HepG2 (cell line): ENCODE measurements around the gene RETN. TPM values are rescaled to one million over a fixed set of nuclear protein-coding genes. Genes with fewer than 3 reads are reported as not detected.

Source experiments
- ATAC-seq: fragments of 200-7000 bp; cut with Tn5 transposase; 3 replicates; pipeline ENCODE4 v1.9.1; 2020; ENCODE audit warnings: mild to moderate bottlenecking, moderate library complexity
- BruUV-seq: library from RNA; stranded (reverse); fragments of 400-500 nt; replicated peaks from 2 replicates; lab custom pipeline; 2021; lab: Mats Ljungman, UMichigan
- CTCF ChIA-PET: fragments of 300-600 bp; formaldehyde crosslinking; extraction: SDS; loops from one replicate; lab custom pipeline; 2021; ENCODE audit warnings: low total read pairs, inconsistent platforms, low intra/inter-chr PET ratio; lab: Yijun Ruan, JAX
- POLR2A ChIA-PET: fragments of 350-600 bp; sonication (Branson Sonifier 250); formaldehyde crosslinking; loops from one replicate; lab custom pipeline; 2020; ENCODE audit warnings: antibody characterized with exemption, inconsistent platforms; lab: Yijun Ruan, JAX
- DNase-seq: peaks from one replicate; pipeline ENCODE4 v3.0.0-alpha.2; 2015; ENCODE audit warnings: low spot score
- FAIRE-seq: peaks from 3 replicates; lab custom pipeline; 2011; peaks lifted over from hg19 to GRCh38; lab: Jason Lieb, UNC
- H2AFZ ChIP-seq: one replicate; pipeline ENCODE4 v1.6.1; 2011; ENCODE audit warnings: low read length, inconsistent platforms
- H3K27ac ChIP-seq: fragments of 300-600 bp; 3 replicates; pipeline ENCODE4 v1.8.0; 2011; ENCODE audit warnings: mixed run types, mild to moderate bottlenecking, mixed read lengths, low read length, inconsistent platforms; ENCODE audit not compliant: insufficient read depth; ENCODE audit errors: extremely low read length
- H3K27me3 ChIP-seq, 2 experiments: fragments of 200-600 bp in 1 of 2; 2 replicates in 1 of 2; 3 replicates in 1 of 2; pipeline versions ENCODE4 v1.6.0 to v1.8.0; 2011; ENCODE audit warnings: low read length in 2 of 2, mild to moderate bottlenecking in 2 of 2, moderate library complexity in 2 of 2, inconsistent platforms in 1 of 2; ENCODE audit not compliant: insufficient read depth in 2 of 2, control insufficient read depth in 1 of 2
- H3K36me3 ChIP-seq, 2 experiments: fragments of 200-600 bp in 1 of 2; replicated peaks in 1 of 2; 2 replicates in 1 of 2; 3 replicates in 1 of 2; pipeline versions ENCODE4 v1.5.1 to v1.8.0; 2011; ENCODE audit warnings: low read length in 2 of 2, inconsistent platforms in 1 of 2; ENCODE audit not compliant: insufficient read depth in 2 of 2, control insufficient read depth in 1 of 2
- H3K4me1 ChIP-seq: 2 replicates; pipeline ENCODE4 v1.5.1; 2012; ENCODE audit warnings: low read length, inconsistent platforms; ENCODE audit not compliant: insufficient read depth
- H3K4me2 ChIP-seq: 2 replicates; pipeline ENCODE4 v1.6.0; 2011; ENCODE audit warnings: low read depth, low read length, inconsistent platforms
- H3K4me3 ChIP-seq, 3 experiments: fragments of 200-600 bp in 1 of 3; sonication (generic), shearing (Covaris generic) in 1 of 3; replicated peaks in 1 of 3; 2 replicates each; pipeline ENCODE4 v1.5.1; 2011 to 2016; ENCODE audit warnings: low read length in 3 of 3, inconsistent platforms in 2 of 3, low read depth in 2 of 3, mild to moderate bottlenecking in 2 of 3, control low read depth in 1 of 3, mixed read lengths in 1 of 3; ENCODE audit not compliant: insufficient read depth in 1 of 3
- H3K79me2 ChIP-seq: one replicate; pipeline ENCODE4 v1.6.1; 2011; ENCODE audit warnings: low read length, inconsistent platforms; ENCODE audit not compliant: insufficient read depth
- H3K9ac ChIP-seq: 2 replicates; pipeline ENCODE4 v1.6.0; 2011; ENCODE audit warnings: mild to moderate bottlenecking, low read depth, low read length, inconsistent platforms; ENCODE audit not compliant: insufficient read depth
- H3K9me3 ChIP-seq: 2 replicates; pipeline ENCODE4 v1.5.1; 2012; ENCODE audit warnings: mild to moderate bottlenecking, low read length
- H4K20me1 ChIP-seq: 2 replicates; pipeline ENCODE4 v1.6.0; 2011; ENCODE audit warnings: inconsistent platforms, mild to moderate bottlenecking, low read length, moderate library complexity; ENCODE audit not compliant: insufficient read depth
- PAF1 ChIP-seq: IDR thresholded peaks from 2 replicates; pipeline ENCODE4 v1.6.1; 2016; ENCODE audit warnings: missing genetic modification reagents, missing compliant biosample characterization
- ZMYM3 ChIP-seq: sonication (generic); formaldehyde crosslinking; IDR thresholded peaks from 2 replicates; pipeline ENCODE4 v1.5.1; 2020; ENCODE audit warnings: mild to moderate bottlenecking, missing genetic modification reagents
- ZNF768 ChIP-seq: sonication (generic); formaldehyde crosslinking; IDR thresholded peaks from 2 replicates; pipeline ENCODE4 v1.4.0; 2020; ENCODE audit warnings: missing genetic modification reagents
- WGBS: methylation state at CpG from one replicate; pipeline ENCODE4 v1.1.6; 2017; ENCODE audit warnings: low lambda C conversion rate; 5-methylcytosine and 5-hydroxymethylcytosine counted together
- in situ Hi-C: cut with HindIII; loops from 2 replicates; pipeline ENCODE4 v1.10.0; 2017; ENCODE audit warnings: low pct_unique_long_range_greater_than_20kb; ENCODE audit not compliant: extremely low pct_ligation_motif_present
- intact Hi-C: fragments of 100-400 bp; cut with micrococcal nuclease; formaldehyde crosslinking; loops from one replicate; pipeline ENCODE4 v1.10.0; 2022; ENCODE audit not compliant: unreplicated experiment
- polyA plus RNA-seq, 8 experiments: library from polyadenylated mRNA; depleted of rRNA in 3 of 8; stranded (reverse) in 7 of 8; unstranded in 1 of 8; fragments of >200 nt; fragmentation: Illumina TruSeq in 4 of 8; extraction: Trizol in 4 of 8; gene quantifications; 2 replicates each; pipeline versions ENCODE4 v1.2.1 to v1.2.3, GENCODE V29; 2011 to 2016; ENCODE audit warnings: low read depth in 4 of 8, missing spikeins in 1 of 8, mixed read lengths in 1 of 8; ENCODE audit not compliant: insufficient read depth in 1 of 8
- total RNA-seq, 5 experiments: library from RNA; depleted of rRNA; stranded (reverse); fragments of >200 nt; fragmentation: Illumina TruSeq; extraction: Trizol; gene quantifications; 2 replicates each; pipeline ENCODE4 v1.2.3, GENCODE V29; 2016; ENCODE audit warnings: low read depth in 1 of 5
- TF ChIP-seq, protein P1 (sequence below), 2 experiments: sonication (generic) in 1 of 2; formaldehyde crosslinking in 1 of 2; IDR thresholded peaks; 2 replicates each; pipeline versions ENCODE4 v1.4.0 to v1.6.1; 2016 to 2020; ENCODE audit warnings: borderline replicate concordance in 1 of 2, low read depth in 1 of 2, mild to moderate bottlenecking in 1 of 2, missing genetic modification reagents in 1 of 2

The RETN gene
- total and polyA plus RNA-seq, 2 of the 13 experiments (the other 11 are each of a cell fraction or from before 2014, with no cell fraction given): not detected

DNA sequence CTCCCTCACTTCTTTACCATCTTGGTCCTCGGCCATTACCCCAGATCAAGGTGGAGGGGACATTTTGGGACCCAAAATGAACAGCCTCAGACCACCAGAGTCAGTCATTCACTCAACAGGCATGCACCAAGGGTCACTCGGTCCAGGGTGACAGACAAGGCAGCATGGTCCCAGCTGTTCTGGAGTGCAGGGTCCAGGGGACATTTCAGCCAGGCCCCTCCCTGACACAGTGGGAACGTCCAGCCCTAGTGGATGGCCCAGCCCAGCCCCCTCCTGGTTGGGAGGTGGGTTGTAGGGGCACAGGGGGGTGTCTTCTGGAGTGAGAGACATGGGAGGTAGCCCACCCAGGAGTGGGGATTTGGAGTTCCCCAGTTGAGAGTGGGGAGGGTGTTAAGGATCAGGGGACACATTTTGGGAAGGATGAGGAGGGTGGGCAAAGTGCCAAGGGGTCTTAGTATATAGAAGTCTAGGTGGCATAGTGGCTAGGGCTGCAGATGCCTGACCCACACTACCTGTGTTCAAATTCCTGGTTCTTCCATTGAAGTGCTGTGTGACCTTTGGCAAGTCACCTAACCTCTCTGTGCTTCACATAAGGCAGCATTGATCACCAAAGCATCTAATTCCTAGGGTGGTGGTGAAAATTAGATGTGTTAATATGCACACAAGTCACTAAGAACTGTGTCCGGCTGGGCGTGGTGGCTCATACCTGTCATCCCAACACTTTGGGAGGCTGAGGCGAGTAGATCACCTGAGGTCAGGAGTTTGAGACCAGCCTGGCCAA lies 35.6 kb downstream of the RETN start:
- peaks cover 0 to 11% of the 10 kb centered on the region in 2 experiments; a peak in 1 of 5 replicates for H3K27me3 ChIP-seq
- FAIRE-seq: no peak
- no peak overlapping the region for H2AFZ ChIP-seq
- in situ Hi-C loops (no loop called here), intact Hi-C loops (no loop called here)
- no peak overlapping the region for H3K27ac ChIP-seq
- no peak overlapping the region for H3K9ac ChIP-seq
- no peak overlapping the region for H3K4me3 ChIP-seq
- ChIA-PET POLR2A (no interaction called here), CTCF (no interaction called here)
- H3K4me1 ChIP-seq: peaks cover 11% of the 10 kb centered on the region
- no peak for TF ChIP-seq PAF1 (CRISPR knock-in tag)
- TF ChIP-seq ZMYM3 (CRISPR knock-in tag): peak; percentile 63; the same call in 1 of the 2 replicates
- TF ChIP-seq, protein P1, sequence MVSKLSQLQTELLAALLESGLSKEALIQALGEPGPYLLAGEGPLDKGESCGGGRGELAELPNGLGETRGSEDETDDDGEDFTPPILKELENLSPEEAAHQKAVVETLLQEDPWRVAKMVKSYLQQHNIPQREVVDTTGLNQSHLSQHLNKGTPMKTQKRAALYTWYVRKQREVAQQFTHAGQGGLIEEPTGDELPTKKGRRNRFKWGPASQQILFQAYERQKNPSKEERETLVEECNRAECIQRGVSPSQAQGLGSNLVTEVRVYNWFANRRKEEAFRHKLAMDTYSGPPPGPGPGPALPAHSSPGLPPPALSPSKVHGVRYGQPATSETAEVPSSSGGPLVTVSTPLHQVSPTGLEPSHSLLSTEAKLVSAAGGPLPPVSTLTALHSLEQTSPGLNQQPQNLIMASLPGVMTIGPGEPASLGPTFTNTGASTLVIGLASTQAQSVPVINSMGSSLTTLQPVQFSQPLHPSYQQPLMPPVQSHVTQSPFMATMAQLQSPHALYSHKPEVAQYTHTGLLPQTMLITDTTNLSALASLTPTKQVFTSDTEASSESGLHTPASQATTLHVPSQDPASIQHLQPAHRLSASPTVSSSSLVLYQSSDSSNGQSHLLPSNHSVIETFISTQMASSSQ (IDR thresholded peaks at IDR 0.05; ENCODE audit: low read depth): no peak
- TF ChIP-seq, protein P1 (CRISPR knock-in tag; IDR thresholded peaks at IDR 0.05; ENCODE audit: borderline replicate concordance): no peak
- TF ChIP-seq ZNF768 (CRISPR knock-in tag): peak; percentile 94
- BruUV-seq: no TSS peak
- H4K20me1 ChIP-seq: no peaks in the 10 kb centered on the region
- DNase-seq: no peak
- no peaks in the 10 kb centered on the region for H3K36me3 ChIP-seq
- H3K4me2 ChIP-seq: no peak overlapping the region
- ATAC-seq: no peak
- WGBS: 61% methylated on average over 4 of the region's 6 CpGs
- H3K9me3 ChIP-seq: no peaks in the 10 kb centered on the region
- no peaks in the 10 kb centered on the region for H3K79me2 ChIP-seq
